GM08714 (cell line): ENCODE data around the gene TBC1D12.

ENCODE experiments used
- H3K4me3 ChIP-seq: fragments of 200-500 bp; sonication (Bioruptor generic); 2 replicates; pipeline ENCODE4 v1.5.1; 2014; ENCODE audit warnings: mild to moderate bottlenecking, low read length, inconsistent platforms
- ZNF274 ChIP-seq: IDR thresholded peaks from 2 replicates; pipeline ENCODE4 v1.6.1; 2012; ENCODE audit warnings: mild to moderate bottlenecking, low read depth, low read length

Gene TBC1D12

GRCh38 chr10:94397549-94398370 lies 4.6 kb upstream of the TBC1D12 start:
- no peak overlapping the region for H3K4me3 ChIP-seq
- TF ChIP-seq ZNF274, result no peak

GRCh38 chr10:94398762-94399161 lies 3.6 kb upstream of the TBC1D12 start:
- H3K4me3 ChIP-seq, result no peak overlapping the region
- TF ChIP-seq ZNF274, result no peak

GRCh38 chr10:94402843-94403379 lies 570 bp downstream of the TBC1D12 start:
- H3K4me3 ChIP-seq, result peak overlapping the region; percentile 96
- no peak for TF ChIP-seq ZNF274

- no peak for TF ChIP-seq ZNF274
- H3K4me3 ChIP-seq, result peak overlapping the region; percentile 96
These were observed 1.3 kb downstream of the TBC1D12 start for GRCh38 chr10:94403380-94404213.

- TF ChIP-seq ZNF274, result no peak
- H3K4me3 ChIP-seq, result no peak overlapping the region
These were observed 3.1 kb downstream of the TBC1D12 start for GRCh38 chr10:94405406-94405805.

- no peak for TF ChIP-seq ZNF274
- H3K4me3 ChIP-seq, result no peak overlapping the region
These were observed 5.3 kb downstream of the TBC1D12 start for GRCh38 chr10:94407668-94408067.

GRCh38 chr10:94409021-94409657 lies 6.8 kb downstream of the TBC1D12 start:
- TF ChIP-seq ZNF274, result no peak
- H3K4me3 ChIP-seq, result no peak overlapping the region

- no peak for TF ChIP-seq ZNF274
- H3K4me3 ChIP-seq, result no peak overlapping the region
These were observed 9.0 kb downstream of the TBC1D12 start for GRCh38 chr10:94411304-94411703.

GRCh38 chr10:94412449-94412848 lies 10.1 kb downstream of the TBC1D12 start:
- H3K4me3 ChIP-seq, result no peak overlapping the region
- TF ChIP-seq ZNF274, result no peak

- no peak overlapping the region for H3K4me3 ChIP-seq
- no peak for TF ChIP-seq ZNF274
These were observed 11.0 kb downstream of the TBC1D12 start for GRCh38 chr10:94413361-94413760.

GRCh38 chr10:94416896-94417295 lies 14.6 kb downstream of the TBC1D12 start:
- no peak overlapping the region for H3K4me3 ChIP-seq

GRCh38 chr10:94417321-94417720 lies 15.0 kb downstream of the TBC1D12 start:
- H3K4me3 ChIP-seq, result no peak overlapping the region
- TF ChIP-seq ZNF274, result no peak

More at GRCh38 chr10:94416896-94417295, 14.6 kb downstream of the TBC1D12 start:
- TF ChIP-seq ZNF274, result no peak

GRCh38 chr10:94420516-94420915 lies 18.2 kb downstream of the TBC1D12 start:
- no peak overlapping the region for H3K4me3 ChIP-seq
- no peak for TF ChIP-seq ZNF274

GRCh38 chr10:94420998-94421528 lies 18.7 kb downstream of the TBC1D12 start:
- TF ChIP-seq ZNF274, result no peak
- H3K4me3 ChIP-seq, result no peak overlapping the region

- no peak overlapping the region for H3K4me3 ChIP-seq
- TF ChIP-seq ZNF274, result no peak
These were observed 21.3 kb downstream of the TBC1D12 start for GRCh38 chr10:94423627-94424026.
